Activated T-cell treated with anti-CD3 and anti-CD28 coated beads for 1 hour (primary cell): ENCODE data around the gene PLCB4.

Source experiments
- DNase-seq: peaks from one replicate; pipeline ENCODE4 v3.0.0-alpha.2; 2020; ENCODE audit warnings: low read depth

PLCB4 gene

DNA sequence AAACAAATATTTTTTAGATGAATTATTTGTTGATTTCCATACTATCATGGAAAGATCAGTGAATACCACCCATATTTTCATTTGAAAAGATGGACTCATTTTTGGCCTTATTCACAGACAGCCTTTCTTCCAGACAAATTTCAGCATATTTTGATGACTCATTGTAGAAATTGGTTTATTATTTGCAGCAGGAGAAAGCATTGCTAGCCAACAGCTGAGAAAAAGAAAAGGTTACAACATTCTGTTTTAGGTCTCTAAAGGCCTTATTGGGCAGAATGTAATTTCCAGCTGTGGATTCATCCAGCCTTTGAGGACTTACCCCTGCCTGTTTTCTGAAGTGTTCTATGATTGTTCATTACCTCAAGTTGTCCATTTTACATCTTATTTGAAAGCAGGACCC, 201.9 kb downstream of the PLCB4 start:
- DNase-seq: no peak

DNA sequence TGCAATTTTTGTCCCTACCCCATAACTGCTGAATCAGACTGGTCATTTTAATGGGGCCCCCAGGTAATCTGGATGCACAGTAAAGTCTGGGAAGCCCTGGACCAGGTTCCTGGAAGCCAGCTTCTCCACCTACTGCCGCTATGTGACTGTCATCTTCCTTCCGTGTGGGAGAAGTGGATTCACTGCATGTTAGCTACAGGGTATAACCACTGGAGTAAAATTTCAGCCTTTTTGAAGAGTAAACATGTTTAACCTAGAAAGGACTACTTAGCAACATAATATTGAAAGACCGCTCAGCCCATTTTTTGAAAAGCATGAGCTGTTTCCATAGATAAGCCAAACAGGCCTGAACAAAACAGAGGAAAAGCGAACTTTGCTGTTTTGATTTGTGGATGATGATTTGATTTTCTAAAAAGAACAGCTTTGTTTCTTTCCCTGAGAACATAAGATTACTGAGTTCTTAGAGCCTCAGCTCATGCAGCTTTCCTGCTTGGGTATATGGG, 208.1 kb downstream of the PLCB4 start:
- no peak for DNase-seq

DNA sequence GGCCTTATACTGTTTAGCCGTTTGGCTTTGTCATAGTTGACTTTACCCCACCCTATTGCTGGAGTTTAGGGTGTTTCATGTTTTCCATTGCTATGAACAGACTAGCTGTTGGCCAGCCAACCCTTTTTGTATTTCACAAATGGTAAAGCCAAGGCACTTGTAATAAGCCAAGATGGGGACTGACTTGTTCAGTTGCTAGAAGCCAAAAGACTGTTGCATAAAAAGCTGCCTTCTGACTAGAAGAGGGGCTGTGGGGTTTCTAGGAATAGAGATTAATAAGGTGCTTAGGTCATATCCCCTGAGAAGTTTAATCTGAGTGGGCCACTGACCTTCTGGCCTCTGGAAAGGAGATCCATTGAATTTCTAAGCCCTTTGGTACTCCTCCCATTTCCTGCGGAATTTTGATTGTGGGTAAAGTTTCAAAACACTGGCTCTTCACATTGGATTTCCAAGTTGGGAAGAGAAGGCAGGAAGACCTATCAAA, 211.1 kb downstream of the PLCB4 start:
- DNase-seq: no peak

- no peak for DNase-seq
These were observed 211.8 kb downstream of the PLCB4 start for GRCh38 chr20:9280666-9281065.

DNA sequence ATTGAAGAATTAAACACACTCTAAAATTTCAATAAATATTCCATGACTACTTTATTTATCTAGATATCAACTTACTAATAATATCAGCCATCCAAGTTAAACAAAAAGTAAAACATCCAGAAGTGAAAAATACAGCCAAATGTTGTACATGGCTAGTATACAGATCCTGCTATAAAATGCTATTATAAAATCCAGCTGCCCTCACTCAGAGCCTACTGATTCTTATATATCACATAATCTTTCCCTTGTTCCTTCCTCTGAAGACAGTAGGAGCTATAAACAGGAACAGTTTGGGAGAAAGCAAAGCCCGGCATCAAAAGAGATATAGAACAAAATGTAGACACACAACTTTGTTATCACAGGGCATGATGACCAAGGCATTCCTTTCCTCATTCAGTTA, 212.9 kb downstream of the PLCB4 start:
- DNase-seq: no peak

- no peak for DNase-seq
These were observed 216.7 kb downstream of the PLCB4 start for GRCh38 chr20:9285617-9286016.

- DNase-seq: no peak
These were observed 217.9 kb downstream of the PLCB4 start for GRCh38 chr20:9286501-9287461.

DNA sequence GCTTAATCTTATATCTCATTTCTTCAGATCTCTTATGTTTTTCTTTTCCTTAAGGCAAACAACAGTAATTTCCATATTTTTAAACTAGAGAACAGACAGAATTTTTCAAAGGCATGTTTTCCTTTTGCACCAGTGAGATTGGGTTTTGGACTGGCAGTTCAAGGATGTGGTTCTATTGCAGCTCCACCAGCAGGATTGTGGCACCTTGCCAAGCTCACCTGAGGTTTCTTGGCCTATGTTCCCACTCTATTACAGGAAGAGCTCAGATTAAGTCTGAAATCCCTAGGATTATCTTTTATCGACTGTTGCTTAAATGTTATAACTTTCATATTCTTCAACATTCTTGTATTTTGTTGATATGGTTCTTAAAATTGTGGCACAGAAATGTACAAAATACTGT, 218.9 kb downstream of the PLCB4 start:
- no peak for DNase-seq

- DNase-seq: no peak
These were observed 221.4 kb downstream of the PLCB4 start for GRCh38 chr20:9290331-9290730.

- DNase-seq: no peak
These were observed 224.3 kb downstream of the PLCB4 start for GRCh38 chr20:9293145-9293544.

- no peak for DNase-seq
These were observed 225.2 kb downstream of the PLCB4 start for GRCh38 chr20:9294041-9294440.

GRCh38 chr20:9298906-9299305, 230.0 kb downstream of the PLCB4 start:
- DNase-seq: no peak

GRCh38 chr20:9300080-9300479, 231.2 kb downstream of the PLCB4 start:
- DNase-seq: no peak

DNA sequence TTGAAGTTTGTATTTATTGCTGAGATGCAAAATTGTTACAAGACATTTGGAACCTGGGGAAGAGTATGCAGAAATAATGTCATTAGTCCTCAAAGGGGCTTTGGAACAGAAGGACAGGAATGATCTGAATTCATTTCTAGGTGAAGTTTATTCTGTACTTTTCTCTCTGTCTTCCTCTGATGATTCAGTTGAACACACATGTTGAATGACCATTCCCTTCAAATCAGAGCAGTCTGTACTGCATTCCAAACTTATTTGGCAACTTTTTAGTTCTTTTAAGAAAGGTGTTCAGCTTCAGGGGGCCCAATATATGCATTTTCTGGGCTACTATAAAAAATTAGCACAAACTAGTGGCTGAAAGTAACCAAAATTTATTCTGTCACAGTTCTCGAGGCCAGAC, 231.6 kb downstream of the PLCB4 start:
- DNase-seq: no peak

DNA sequence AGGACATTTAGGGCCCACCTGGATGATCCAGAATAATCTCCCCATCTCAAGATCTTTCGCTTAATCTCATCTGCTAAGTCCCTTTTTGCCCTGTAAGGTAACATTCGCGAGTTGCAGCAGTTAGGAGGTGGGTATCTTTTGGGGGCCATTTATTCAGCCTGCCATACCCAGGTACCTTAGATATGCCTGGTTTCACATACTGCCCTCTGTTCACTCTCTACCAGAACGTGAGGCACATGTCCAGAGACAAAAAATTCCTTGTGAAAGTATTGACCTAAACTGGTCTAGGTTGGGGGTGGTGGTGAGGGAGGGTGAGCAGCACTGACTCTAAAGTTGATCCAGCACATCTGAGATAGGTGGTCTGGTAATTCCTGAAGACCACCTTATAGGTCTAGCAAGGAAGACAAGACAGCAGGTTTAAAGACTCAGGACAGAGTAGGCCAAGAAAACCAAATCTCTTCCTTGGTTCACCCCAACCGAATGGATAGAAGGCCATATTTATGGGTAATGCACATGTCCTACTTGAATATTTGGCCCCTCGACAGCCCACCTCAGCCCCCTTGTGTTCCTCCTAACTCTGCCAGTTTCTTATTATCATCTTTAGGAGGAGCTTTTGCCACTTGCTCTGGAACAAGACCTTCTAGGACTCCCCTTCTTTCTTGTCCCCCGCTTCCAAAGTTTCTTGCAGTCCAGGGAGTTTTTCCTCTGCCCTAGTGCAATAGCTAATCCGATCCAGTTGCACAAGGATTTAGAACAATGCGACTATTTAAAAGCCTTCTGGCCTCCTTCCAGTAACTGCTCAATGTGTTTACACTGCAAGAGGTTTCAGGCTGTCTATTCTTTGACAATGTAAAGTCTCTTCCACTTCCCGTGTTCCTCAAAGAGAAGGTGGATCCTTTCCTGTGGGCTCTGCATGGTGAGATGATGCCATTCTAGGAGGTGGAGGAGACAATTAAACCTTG, 232.5 kb downstream of the PLCB4 start:
- no peak for DNase-seq

DNA sequence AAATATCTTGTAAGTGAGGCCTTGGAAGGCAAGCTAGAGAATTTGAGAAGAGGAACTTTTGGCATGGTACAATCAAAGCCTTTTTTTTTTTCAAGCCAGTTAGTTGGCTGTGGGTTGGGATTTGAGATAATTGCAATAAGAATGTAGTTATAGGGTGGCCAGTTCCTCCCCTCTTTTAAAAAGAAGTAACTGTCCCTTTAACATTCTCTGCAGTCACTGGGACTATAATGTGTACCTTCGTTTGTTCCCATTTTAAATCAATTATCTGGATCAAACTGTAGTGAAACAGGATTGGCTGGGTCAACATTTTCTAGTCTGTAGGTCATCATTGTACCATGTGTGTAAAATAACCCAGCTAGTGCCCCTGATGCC, 233.2 kb downstream of the PLCB4 start:
- no peak for DNase-seq

- no peak for DNase-seq
These were observed 237.6 kb downstream of the PLCB4 start for GRCh38 chr20:9306521-9306920.

DNA sequence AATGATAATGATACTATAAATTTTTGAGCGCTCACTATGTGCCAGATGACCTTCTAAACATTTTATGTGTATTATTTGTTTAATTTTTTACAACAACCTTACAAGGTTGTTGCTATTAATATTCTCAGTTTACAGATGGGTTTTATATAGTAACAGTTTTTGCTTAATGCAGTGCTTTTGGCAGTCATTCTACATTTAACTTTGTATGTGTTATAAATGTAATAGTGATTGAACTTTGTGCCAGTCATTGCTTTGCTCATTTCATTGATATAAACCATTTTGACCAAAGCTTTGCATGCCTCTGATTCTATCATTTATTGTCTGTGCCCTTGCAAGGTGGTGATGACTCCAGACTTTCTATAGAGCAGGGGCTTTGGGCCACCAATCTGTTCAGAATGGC, 239.2 kb downstream of the PLCB4 start:
- DNase-seq: no peak

DNA sequence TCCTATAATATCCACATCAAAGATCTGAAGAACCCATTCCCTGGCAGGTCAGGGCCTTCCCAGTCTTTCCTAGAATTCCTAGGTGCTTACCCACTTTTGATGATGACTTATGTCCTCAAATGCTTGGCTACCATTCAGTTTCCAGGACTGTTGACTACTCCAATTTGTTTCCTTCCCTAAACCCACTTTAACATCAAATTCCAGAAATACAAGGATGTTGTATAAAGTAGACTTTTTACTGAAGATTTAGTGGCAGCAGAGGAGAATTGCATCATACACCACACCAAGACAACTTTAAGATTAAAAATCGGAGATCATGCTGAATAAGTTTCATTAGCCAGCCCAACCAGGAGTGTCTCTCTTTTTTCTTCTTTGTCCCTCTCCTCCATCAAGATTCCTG, 242.2 kb downstream of the PLCB4 start:
- no peak for DNase-seq

DNA sequence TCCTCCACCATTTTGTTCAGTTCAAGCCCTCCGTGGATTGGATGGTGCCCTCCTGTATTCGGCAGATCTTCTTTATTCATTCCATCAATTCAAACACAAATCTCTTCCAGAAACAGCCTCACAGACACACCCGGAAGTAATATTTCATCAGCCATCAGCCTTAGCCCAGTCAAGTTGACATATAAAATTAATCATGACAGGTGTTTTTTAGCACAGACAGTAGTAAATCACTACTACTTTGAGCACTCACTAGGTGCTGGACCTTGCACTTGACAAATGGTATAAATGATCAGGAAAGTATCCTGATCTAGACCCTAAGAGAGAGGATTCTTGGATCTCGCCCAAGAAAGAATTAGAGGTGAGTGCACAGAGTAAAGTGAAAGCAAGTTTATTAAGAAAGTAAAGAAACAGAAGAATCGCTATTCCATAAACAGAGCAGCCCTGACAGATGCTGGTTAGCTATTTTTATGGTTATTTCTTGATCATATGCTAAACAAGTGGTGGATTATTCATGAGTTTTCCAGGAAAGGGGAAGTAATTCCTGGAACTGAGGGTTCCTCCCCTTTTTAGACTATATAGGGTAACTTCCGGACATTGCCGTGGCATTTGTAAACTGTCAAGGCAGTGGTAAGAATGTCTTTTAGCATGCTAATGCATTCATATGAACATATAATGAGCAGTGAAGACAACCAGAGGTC, 250.9 kb downstream of the PLCB4 start:
- no peak for DNase-seq

GRCh38 chr20:9321007-9321406, 252.1 kb downstream of the PLCB4 start:
- no peak for DNase-seq

DNA sequence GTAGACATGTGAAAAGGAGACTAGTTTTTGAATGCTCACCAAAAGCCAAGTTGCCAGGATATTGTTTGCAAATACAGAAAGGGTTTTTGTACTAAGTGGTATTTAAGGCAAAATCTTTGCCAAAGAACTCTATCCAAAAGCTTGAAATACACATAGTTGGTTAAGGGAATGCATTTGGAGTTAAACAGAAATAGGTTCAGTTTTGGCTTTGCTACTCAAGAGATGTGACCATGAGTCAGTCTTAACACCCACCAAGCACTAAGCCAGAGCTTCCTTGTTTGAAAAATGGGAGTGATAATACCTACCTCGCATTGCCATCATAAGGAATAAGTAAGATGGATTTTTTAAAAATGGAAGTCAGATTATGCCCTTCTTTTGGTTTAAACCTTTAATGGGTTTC, 253.8 kb downstream of the PLCB4 start:
- no peak for DNase-seq
